ENCODE measurements around the gene CBLN1. TPM values are rescaled to one million over a fixed set of nuclear protein-coding genes. Genes with fewer than 3 reads are reported as not detected.

CBLN1 gene
- total and polyA plus RNA-seq, 9 of the 15 experiments (the other 6 are each of a cell fraction or from before 2014, with no cell fraction given), result not detected

- TF ChIP-seq, protein P1, sequence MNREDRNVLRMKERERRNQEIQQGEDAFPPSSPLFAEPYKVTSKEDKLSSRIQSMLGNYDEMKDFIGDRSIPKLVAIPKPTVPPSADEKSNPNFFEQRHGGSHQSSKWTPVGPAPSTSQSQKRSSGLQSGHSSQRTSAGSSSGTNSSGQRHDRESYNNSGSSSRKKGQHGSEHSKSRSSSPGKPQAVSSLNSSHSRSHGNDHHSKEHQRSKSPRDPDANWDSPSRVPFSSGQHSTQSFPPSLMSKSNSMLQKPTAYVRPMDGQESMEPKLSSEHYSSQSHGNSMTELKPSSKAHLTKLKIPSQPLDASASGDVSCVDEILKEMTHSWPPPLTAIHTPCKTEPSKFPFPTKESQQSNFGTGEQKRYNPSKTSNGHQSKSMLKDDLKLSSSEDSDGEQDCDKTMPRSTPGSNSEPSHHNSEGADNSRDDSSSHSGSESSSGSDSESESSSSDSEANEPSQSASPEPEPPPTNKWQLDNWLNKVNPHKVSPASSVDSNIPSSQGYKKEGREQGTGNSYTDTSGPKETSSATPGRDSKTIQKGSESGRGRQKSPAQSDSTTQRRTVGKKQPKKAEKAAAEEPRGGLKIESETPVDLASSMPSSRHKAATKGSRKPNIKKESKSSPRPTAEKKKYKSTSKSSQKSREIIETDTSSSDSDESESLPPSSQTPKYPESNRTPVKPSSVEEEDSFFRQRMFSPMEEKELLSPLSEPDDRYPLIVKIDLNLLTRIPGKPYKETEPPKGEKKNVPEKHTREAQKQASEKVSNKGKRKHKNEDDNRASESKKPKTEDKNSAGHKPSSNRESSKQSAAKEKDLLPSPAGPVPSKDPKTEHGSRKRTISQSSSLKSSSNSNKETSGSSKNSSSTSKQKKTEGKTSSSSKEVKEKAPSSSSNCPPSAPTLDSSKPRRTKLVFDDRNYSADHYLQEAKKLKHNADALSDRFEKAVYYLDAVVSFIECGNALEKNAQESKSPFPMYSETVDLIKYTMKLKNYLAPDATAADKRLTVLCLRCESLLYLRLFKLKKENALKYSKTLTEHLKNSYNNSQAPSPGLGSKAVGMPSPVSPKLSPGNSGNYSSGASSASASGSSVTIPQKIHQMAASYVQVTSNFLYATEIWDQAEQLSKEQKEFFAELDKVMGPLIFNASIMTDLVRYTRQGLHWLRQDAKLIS (CRISPR knock-in tag; IDR thresholded peaks at IDR 0.05), result no peak
- TF ChIP-seq BCOR (IDR thresholded peaks at IDR 0.05) (no peak), ETS2 (tag; IDR thresholded peaks at IDR 0.05; ENCODE audit: borderline replicate concordance, poor library complexity, severe bottlenecking) (no peak)
Observed at GRCh38 chr16:49273771-49274170, 7.9 kb downstream of the CBLN1 start (continued).

DNA sequence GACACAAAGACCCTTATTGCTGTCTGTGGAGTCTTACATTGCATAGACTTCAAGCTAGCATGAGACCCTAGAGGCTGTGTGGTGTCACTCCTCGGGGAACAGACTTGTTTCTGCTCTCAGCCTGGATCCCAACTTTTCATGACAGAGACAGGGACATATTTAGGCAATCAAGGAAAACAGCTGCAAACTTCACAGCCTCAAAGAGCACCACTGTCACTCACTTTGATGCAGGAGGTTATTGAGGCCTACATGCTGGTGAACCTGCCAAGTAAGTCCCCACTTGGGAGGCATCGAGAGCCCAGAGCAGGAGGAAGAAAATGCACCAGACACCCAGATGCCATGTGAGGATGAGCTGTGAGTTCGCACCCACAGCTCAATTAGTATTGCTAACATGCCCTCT is 10.3 kb downstream of the CBLN1 start:
- no peaks in the 10 kb centered on the region for H3K36me3 ChIP-seq (ENCODE audit: control insufficient read depth, insufficient read depth, low read length)
- no peak overlapping the region for H2AFZ ChIP-seq (ENCODE audit: low read depth, low read length)
- ChIA-PET POLR2A (no interaction called here), CTCF (ENCODE audit: low intra/inter-chr PET ratio) (no interaction called here)
- intact Hi-C loops (cut with micrococcal nuclease) (no loop called here), in situ Hi-C loops (cut with MboI) (no loop called here)
- ATAC-seq (no peak), FAIRE-seq (no peak), DNase-seq (ENCODE audit: extremely low read depth in 1 of 4, low spot score in 3 of 4) (no peak)
- BruUV-seq (replicated peaks), result no TSS peak
- no peak overlapping the region for H3K27ac ChIP-seq (ENCODE audit: extremely low read depth, low read depth, low read length)
- TF ChIP-seq EGR1 (conservative IDR thresholded peaks at IDR 0.05), result no peak
- TF ChIP-seq OTX1 (CRISPR knock-in tag; IDR thresholded peaks at IDR 0.05), result no peak
- no peak for TF ChIP-seq HMG20B (CRISPR knock-in tag; IDR thresholded peaks at IDR 0.05)
- TF ChIP-seq MTF1 (CRISPR knock-in tag; IDR thresholded peaks at IDR 0.05; ENCODE audit: borderline replicate concordance), result no peak
- TF ChIP-seq GTF2B (IDR thresholded peaks at IDR 0.05; ENCODE audit: extremely low read depth, insufficient read length), result no peak
- TF ChIP-seq, protein P2, sequence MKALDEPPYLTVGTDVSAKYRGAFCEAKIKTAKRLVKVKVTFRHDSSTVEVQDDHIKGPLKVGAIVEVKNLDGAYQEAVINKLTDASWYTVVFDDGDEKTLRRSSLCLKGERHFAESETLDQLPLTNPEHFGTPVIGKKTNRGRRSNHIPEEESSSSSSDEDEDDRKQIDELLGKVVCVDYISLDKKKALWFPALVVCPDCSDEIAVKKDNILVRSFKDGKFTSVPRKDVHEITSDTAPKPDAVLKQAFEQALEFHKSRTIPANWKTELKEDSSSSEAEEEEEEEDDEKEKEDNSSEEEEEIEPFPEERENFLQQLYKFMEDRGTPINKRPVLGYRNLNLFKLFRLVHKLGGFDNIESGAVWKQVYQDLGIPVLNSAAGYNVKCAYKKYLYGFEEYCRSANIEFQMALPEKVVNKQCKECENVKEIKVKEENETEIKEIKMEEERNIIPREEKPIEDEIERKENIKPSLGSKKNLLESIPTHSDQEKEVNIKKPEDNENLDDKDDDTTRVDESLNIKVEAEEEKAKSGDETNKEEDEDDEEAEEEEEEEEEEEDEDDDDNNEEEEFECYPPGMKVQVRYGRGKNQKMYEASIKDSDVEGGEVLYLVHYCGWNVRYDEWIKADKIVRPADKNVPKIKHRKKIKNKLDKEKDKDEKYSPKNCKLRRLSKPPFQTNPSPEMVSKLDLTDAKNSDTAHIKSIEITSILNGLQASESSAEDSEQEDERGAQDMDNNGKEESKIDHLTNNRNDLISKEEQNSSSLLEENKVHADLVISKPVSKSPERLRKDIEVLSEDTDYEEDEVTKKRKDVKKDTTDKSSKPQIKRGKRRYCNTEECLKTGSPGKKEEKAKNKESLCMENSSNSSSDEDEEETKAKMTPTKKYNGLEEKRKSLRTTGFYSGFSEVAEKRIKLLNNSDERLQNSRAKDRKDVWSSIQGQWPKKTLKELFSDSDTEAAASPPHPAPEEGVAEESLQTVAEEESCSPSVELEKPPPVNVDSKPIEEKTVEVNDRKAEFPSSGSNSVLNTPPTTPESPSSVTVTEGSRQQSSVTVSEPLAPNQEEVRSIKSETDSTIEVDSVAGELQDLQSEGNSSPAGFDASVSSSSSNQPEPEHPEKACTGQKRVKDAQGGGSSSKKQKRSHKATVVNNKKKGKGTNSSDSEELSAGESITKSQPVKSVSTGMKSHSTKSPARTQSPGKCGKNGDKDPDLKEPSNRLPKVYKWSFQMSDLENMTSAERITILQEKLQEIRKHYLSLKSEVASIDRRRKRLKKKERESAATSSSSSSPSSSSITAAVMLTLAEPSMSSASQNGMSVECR (CRISPR knock-in tag; IDR thresholded peaks at IDR 0.05), result no peak
- no peaks in the 10 kb centered on the region for H4K20me1 ChIP-seq (replicated peaks; ENCODE audit: control insufficient read depth, insufficient read depth, low read length)
- H3K4me2 ChIP-seq (ENCODE audit: insufficient read depth, low read length), result no peak overlapping the region
- no peaks in the 10 kb centered on the region for H3K9me1 ChIP-seq (ENCODE audit: control insufficient read depth, insufficient read depth, low read length)
- H3K4me1 ChIP-seq (replicated peaks in 1 of 2; ENCODE audit: control insufficient read depth in 2 of 2, insufficient read depth in 2 of 2, low read length in 2 of 2), result no peaks in the 10 kb centered on the region
- no peak overlapping the region for H3K9ac ChIP-seq (ENCODE audit: insufficient read depth in 1 of 2, low read depth in 2 of 2, low read length in 2 of 2)
- no peak overlapping the region for H3K4me3 ChIP-seq
- whole genome bisulfite sequencing (ENCODE audit: insufficient coverage, low coverage, missing lambda C conversion rate), result 0% methylated on average over 3 of the region's 3 CpGs
- no peaks in the 10 kb centered on the region for H3K9me3 ChIP-seq (replicated peaks; ENCODE audit: control insufficient read depth, insufficient read depth, low read depth, low read length)
- H3K79me2 ChIP-seq (ENCODE audit: control insufficient read depth, insufficient read depth, low read length), result no peaks in the 10 kb centered on the region
- H3K27me3 ChIP-seq (ENCODE audit: control insufficient read depth in 2 of 2, insufficient read depth in 2 of 2, low read length in 2 of 2), result peaks cover 2 to 27% of the 10 kb centered on the region in 2 experiments; a peak in 2 of 5 replicates
